WTC11 (cell line): ENCODE data around the gene CLASP1.

Source experiments
- CREM ChIP-seq: sonication (generic); formaldehyde crosslinking; IDR thresholded peaks from 2 replicates; pipeline ENCODE4 v1.8.1; 2022; ENCODE audit warnings: mild to moderate bottlenecking, missing genetic modification reagents, moderate library complexity
- CTCF ChIP-seq: fragments of 200-600 bp; IDR thresholded peaks from 2 replicates; pipeline ENCODE4 v1.8.0; 2022; ENCODE audit warnings: antibody characterized with exemption
- EMX1 ChIP-seq: fragments of 250-450 bp; sonication (Bioruptor Pico); IDR thresholded peaks from 2 replicates; pipeline ENCODE4 v1.8.0; 2021; ENCODE audit warnings: mild to moderate bottlenecking
- KAT7 ChIP-seq: sonication (generic); formaldehyde crosslinking; IDR thresholded peaks from 2 replicates; pipeline ENCODE4 v1.8.1; 2023; ENCODE audit warnings: missing genetic modification reagents, mild to moderate bottlenecking, borderline replicate concordance
- MAX ChIP-seq: sonication (generic); formaldehyde crosslinking; IDR thresholded peaks from 2 replicates; pipeline ENCODE4 v1.8.0; 2022; ENCODE audit warnings: mild to moderate bottlenecking, missing genetic modification reagents
- NFATC4 ChIP-seq: fragments of 250-450 bp; sonication (Bioruptor Pico); IDR thresholded peaks from 2 replicates; pipeline ENCODE4 v1.9.0; 2021; ENCODE audit warnings: mild to moderate bottlenecking
- NR1H2 ChIP-seq: sonication (generic); formaldehyde crosslinking; IDR thresholded peaks from 2 replicates; pipeline ENCODE4 v1.9.0; 2021; ENCODE audit warnings: mild to moderate bottlenecking, moderate library complexity, missing genetic modification reagents
- PREB ChIP-seq: sonication (generic); formaldehyde crosslinking; IDR thresholded peaks from 2 replicates; pipeline ENCODE4 v1.8.1; 2022; ENCODE audit warnings: mild to moderate bottlenecking, missing genetic modification reagents, moderate library complexity, borderline replicate concordance
- RELA ChIP-seq: sonication (generic); formaldehyde crosslinking; IDR thresholded peaks from 2 replicates; pipeline ENCODE4 v1.8.1; 2022; ENCODE audit warnings: missing genetic modification reagents, mild to moderate bottlenecking, borderline replicate concordance
- STAT6 ChIP-seq: sonication (generic); formaldehyde crosslinking; conservative IDR thresholded peaks from 2 replicates; pipeline ENCODE4 v1.8.1; 2023; ENCODE audit warnings: mild to moderate bottlenecking, low read depth, missing genetic modification reagents, moderate library complexity
- USF1 ChIP-seq: sonication (generic); formaldehyde crosslinking; IDR thresholded peaks from 2 replicates; pipeline ENCODE4 v1.8.0; 2022; ENCODE audit warnings: mild to moderate bottlenecking, missing genetic modification reagents
- USF2 ChIP-seq: sonication (generic); formaldehyde crosslinking; IDR thresholded peaks from 2 replicates; pipeline ENCODE4 v1.8.1; 2023; ENCODE audit warnings: mild to moderate bottlenecking, missing genetic modification reagents, moderate library complexity
- ZNF281 ChIP-seq: sonication (generic); formaldehyde crosslinking; IDR thresholded peaks from 2 replicates; pipeline ENCODE4 v1.8.0; 2023; ENCODE audit warnings: mild to moderate bottlenecking, missing genetic modification reagents
- ZNF671 ChIP-seq: fragments of 250-450 bp; sonication (Bioruptor Pico); IDR thresholded peaks from 2 replicates; pipeline ENCODE4 v1.8.0; 2021; ENCODE audit warnings: mild to moderate bottlenecking

- no peak for TF ChIP-seq CTCF
- TF ChIP-seq PREB: no peak
- no peak for TF ChIP-seq EMX1 (CRISPR knock-in tag)
- no peak for TF ChIP-seq CREM (CRISPR knock-in tag)
- no peak for TF ChIP-seq USF1
- no peak for TF ChIP-seq KAT7 (CRISPR knock-in tag)
- TF ChIP-seq RELA (CRISPR knock-in tag): no peak
- TF ChIP-seq ZNF281 (CRISPR knock-in tag): no peak
- no peak for TF ChIP-seq NFATC4 (CRISPR knock-in tag)
- no peak for TF ChIP-seq USF2 (CRISPR knock-in tag)
- TF ChIP-seq ZNF671: no peak
- no peak for TF ChIP-seq MAX (CRISPR knock-in tag)
- no peak for TF ChIP-seq STAT6
- no peak for TF ChIP-seq NR1H2 (CRISPR knock-in tag)
Observed at GRCh38 chr2:121564905-121565304, 84.4 kb downstream of the CLASP1 start.
